Stimulated activated CD4-positive, alpha-beta T cell treated with anti-CD3 and anti-CD28 coated beads, Interleukin-4, amount 100 ng/mL, for 1 hour (primary cell): ENCODE measurements around the gene SERPINB2.

Experiments used
- DNase-seq: peaks from one replicate; pipeline ENCODE4 v3.0.0-alpha.2; 2020

Gene SERPINB2, protein sequence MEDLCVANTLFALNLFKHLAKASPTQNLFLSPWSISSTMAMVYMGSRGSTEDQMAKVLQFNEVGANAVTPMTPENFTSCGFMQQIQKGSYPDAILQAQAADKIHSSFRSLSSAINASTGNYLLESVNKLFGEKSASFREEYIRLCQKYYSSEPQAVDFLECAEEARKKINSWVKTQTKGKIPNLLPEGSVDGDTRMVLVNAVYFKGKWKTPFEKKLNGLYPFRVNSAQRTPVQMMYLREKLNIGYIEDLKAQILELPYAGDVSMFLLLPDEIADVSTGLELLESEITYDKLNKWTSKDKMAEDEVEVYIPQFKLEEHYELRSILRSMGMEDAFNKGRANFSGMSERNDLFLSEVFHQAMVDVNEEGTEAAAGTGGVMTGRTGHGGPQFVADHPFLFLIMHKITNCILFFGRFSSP

DNA sequence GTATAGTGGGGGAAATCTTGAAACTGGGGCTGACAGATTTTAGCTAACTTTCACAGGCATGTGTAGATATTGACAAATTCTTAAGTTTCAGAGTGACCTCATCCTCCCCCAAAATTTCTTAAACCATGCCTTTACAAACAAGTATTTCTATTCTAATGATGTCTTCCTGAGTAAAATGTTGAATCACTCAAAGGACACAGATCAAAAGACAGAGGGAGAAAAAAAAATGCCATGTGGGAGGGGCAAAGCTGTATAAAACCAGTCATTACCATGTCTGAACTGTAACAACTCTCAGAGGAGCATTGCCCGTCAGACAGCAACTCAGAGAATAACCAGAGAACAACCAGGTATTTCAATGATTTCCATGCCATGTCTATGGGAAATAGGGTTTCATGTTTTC lies at the start of gene SERPINB2:
SERPINB2 (plus strand) TSS at position 282 of the 400 bp plus-strand sequence. CDS start 3,740 bp downstream, outside the sequence.
- DNase-seq: no peak

DNA sequence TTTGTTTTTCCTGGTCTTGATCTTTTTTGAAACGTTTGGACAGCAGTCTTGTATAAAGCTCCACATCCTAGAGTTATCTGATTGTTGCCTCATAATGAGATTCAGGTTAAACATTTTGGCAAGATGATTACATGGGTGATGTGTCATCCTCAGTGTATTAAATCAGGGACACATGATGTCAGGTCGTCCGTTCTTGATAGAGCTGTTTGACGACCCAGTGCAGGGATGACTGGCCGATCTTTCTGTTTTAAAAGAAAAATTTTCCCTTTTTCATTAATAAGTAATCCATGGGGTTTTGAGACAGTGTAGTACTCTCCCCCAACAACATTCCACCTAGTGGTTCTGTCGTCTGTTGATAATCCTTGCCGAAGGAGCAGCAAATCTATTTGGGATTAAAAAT lies 44.5 kb upstream of the SERPINB2 start:
- no peak for DNase-seq

DNA sequence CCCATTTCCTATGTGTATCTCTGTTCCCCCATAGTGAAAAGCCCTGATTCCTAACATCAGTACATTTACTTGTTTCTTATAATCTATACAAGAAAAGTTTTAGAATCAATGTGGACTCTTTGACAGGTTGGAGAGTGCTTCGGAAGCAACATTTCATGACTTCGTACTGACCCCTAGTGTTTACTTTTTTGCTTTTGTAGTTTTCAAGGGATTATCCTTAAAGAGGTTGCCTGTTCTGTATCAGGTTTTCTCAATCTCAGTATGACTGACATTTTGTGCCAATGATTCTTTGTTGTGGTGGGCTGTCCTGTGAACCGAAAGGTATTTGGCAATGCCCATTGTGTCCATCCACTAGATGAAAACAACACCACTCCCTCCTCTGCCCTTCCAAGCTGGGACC lies 43.3 kb upstream of the SERPINB2 start:
- no peak for DNase-seq

DNA sequence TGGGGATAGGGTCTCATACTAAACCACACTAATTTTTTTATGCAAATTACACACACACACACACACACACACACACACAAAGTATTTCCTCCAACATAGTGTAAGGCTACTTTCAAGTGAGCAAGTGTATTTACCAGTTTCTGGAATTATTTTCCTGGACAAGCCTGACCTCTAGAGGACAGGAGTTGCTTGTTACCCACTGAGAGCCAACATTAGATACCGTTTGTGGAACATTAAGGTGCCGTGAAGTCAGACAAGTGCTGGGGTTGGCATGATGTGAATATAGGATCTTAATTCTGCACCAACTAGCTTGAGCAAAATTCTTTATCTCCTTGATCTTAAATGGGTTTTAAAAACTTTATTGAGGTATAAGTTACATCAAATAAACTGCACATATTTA lies 39.3 kb upstream of the SERPINB2 start:
- no peak for DNase-seq

DNA sequence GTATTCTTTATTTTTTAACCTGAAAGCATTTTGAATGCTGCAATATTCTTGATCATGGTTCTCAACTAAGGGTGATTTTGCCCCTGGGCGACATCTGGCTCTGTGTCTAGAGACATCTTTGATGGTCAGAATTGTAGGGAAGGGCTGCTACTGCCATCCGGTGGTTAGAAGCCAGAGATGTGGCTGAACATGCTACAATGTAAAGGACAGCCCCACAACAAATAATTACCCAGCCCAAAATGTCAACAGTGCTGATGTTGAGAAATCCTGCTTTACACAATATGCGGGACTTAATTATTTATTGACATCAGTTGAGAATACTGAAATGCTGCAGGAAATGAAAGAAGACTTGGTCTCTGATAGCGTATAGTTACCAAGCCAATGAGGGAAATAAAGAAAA lies 37.5 kb upstream of the SERPINB2 start:
- DNase-seq: no peak

DNA sequence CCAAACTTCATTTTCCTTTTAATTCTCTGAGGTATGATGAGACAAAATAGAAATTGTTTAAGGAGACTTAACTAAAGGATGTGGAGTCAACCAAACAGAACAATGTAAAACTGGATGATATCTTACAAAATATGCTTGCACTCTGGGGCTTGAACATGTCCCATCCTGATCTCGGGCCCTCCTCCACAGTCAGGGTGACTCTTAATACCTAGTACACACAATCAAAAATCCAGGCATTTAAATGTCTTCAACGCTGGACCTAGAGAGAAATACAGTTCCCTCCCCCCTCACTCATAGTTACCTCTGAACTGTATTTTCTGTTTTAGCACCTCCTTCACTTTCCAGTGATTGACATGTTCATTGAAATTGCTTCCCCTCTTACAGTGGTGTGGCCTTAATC lies 36.9 kb upstream of the SERPINB2 start:
- no peak for DNase-seq

DNA sequence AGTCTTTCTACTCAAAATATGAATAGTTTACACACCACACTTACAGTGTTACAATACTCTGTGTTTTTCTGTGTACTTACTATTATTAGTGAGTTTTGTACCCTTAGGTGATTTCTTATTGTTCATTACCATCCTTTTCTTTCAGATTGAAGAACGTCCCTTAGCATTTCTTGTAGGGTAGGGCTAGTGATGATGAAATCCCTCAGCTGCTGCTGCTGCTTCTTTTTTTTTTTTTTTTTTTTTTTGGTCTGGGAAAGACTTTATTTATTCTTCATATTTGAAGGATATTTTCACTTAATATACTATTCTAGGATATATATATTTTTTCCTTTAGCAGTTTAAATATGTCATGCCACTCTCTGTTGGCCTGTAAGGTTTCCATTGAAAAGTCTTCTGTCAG lies 29.0 kb upstream of the SERPINB2 start:
- DNase-seq: no peak

DNA sequence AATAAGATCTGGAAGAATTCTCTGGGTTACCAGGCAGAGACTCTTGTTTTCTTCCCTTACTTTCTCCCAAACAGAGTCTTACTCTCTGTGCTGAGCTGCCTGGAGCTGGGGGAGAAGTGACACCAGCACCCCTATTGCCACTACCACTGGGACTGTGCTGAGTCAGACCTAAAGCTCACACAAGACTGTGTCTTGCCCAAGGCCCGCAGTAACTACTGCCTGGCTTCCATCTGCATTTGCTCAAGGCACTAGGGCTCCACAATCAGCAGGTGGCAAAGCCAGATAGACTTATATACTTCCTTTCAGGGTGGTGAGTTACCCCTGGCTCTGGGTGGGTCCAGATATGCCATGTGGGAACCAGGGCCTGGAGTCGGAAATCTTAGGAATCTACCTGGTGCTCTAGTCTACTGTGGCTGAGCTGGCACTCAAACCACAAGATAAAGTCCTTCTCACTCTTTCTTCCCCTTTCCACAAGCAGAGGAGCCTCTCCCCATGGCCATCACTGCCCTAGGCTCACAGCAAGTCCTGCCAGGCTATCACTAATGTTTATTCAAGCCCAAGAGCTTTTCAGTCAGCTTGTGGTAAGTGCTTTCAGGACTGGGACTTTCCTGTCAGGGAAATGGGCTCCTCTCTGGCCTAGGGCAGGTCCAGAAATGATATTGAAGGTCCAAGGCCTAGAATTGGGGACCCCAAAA lies 27.6 kb upstream of the SERPINB2 start:
- DNase-seq: no peak

DNA sequence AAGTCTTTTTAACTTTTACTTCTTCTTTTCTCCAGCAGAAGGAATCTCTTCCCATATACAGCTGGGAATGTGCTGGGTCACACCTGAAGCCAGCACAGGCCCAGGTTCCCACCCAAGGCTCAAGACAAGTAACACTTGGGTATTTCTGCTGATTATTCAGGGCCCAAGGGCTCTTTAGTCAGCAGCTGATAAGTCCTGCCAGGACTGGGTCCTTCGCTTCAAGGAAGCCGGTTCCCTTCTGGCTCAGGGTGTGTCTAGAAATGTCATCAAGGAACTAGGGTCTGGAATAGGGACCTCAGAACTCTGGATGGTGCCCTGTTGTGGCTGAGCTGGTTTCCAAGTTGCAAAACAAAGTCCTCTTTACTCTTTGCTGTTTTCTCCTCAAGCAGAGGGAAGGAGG lies 27.0 kb upstream of the SERPINB2 start:
- no peak for DNase-seq

DNA sequence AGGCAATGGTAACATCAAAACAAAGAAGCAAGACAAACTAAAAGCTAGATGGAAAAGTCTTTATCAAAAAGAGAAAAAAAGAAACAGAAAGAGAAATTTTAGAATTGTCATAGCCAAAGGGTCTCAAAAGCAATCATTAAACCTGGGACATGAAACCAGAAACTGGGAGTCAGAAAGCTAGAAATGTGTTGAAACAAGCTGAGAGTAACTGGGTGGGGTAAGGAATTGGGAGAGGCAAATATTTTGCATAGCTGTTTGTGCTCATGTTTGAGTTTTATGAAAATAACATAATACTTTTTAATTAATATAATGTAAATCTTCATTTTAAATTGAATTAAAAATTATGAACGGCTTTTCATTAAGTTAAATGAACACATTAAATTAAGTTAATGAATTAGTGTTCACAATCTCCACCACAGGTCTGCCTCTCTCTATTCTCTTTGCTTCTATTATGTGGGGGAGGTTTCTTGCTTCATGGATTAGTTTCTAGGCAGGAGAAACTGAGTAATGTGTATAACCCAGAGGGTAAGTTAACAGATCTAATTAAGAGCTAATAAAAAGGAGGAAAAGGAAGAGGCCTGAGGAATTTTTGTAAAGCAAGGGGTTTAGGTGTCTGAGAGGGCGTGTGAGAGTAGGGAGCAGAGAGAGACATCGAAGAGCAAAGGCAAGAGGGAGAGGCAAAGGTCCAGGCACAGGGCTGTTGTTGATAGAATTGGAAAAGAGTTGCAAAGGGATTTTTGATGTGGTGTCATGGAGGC lies 20.0 kb upstream of the SERPINB2 start:
- DNase-seq: no peak

DNA sequence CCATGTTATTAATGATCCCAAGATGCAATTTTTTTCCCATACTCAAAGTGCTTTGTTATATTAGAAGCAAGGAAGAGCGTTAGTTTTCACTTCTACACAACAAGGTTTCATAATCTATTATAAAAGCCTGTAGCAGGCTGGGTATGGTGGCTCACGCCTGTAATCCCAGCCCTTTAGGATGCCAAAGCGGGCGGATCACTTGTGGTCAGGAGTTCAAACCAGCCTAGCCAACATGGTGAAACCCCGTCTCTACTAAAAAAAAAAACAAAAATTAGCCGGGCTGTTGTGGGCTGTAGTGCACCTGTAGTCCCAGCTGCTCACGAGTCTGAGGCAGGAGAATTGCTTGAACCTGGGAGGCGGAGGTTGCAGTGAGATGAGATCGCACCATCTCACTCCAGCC lies 19.0 kb upstream of the SERPINB2 start:
- no peak for DNase-seq

DNA sequence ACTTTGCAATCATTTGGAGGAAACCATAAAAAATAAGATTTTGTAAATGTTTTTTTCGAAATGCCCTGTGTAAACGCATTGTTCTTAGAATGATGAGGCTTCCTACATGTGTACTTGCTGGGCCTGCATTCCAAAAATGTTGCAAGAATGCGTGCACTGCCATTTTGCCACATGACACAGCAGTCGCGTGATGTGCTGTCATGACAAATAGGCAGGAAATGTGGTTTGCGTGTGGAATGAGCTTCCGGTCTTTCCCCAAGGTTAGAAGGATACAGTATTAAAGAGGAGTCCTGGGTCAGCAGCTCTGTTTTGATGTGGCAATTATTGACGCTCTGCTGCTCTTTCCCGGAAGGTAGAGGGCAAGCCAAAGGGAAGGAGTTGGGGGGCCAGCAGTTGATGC lies 18.1 kb upstream of the SERPINB2 start:
- DNase-seq: no peak

DNA sequence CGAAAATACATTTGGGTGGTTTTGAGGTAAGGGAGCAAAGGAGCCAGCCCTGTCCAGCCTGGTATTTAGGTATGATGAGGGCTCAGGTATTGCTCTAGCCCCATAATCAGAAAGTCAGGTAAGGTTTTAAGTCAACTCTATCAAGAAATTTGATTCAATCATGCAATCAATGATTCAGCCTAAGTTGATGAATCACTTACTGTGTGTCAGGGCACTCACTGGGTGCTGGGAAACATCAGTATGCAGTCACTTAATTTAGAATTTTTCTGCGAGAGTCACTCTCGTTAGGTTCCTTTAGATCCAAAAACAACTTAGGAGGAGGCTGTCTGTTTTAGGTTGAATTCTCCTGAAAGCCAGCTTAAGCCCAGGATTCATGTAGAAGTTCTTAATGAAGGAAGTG lies 17.7 kb upstream of the SERPINB2 start:
- no peak for DNase-seq

DNA sequence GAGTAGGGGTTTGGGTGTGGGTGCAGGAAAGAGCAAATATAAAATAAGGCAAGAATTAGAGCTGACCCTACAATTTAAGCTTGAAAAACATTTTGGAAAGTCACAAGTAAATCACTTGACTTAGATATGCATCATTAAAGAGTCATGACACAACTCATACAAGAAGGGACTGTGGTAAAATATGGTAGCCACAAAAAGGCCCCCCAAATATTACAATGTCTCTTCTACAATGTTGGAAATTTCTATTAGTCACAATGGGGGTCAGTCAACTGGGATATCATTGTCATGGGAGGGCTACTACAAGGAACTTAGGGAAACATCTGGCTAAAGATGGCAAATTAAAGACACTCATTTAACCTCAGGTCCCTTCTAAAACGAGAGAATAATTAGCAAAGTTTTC lies 15.7 kb upstream of the SERPINB2 start:
- no peak for DNase-seq

DNA sequence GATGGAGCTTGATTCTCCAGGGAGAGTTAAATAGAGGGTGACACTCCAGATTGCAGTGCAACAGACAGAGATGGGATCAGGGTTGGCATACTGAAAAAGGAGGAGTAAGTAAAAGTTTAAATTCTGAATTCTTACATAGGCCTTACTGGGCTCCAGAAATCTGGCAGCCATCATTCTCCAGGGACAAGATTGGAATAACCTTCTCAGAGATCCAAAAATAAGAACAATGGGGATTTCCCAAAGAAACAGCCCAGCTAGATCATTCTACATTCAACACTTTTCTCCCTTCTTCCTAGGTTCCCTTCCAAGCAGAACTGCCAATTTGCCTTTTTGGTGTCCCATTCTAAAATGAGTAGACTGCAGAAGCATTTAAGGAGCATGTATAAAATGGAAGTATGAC lies 14.9 kb upstream of the SERPINB2 start:
- DNase-seq: no peak

DNA sequence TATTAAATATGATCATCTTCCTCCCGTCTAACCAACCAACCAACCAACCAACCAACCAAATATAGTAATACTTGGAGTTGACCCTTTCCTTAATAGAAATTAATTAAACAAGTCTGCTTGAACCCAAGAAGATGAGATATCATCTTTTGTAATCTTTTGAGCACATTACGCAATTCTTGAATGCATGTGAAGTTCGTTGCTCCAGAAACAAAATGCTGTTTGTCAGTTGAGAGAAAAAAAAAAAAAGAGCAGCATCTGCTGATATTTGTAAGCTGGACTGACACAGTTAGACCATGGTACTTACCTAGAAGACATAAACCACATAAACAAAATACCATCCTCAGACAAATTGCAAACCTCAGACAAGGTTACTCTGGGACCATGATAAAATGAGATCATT lies 9.2 kb upstream of the SERPINB2 start:
- no peak for DNase-seq

DNA sequence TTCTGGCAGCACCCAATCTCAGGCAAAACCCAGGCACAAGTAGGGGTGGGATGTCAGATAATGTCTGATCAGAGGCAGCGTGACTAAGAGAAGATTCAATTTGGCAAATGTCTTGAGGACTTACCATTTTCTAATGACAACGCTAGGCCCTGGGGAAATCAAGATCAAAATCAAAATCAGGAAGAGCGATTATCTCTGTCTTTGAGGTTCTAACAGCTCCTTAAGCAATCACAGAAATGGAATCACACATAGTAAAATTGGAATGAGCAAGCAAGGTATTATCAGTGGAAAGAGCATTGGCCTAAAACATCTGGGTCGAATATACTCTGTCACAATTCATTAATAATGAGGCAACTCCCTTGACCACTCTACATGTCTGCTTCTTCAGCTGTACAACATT lies 8.6 kb upstream of the SERPINB2 start:
- DNase-seq: no peak

DNA sequence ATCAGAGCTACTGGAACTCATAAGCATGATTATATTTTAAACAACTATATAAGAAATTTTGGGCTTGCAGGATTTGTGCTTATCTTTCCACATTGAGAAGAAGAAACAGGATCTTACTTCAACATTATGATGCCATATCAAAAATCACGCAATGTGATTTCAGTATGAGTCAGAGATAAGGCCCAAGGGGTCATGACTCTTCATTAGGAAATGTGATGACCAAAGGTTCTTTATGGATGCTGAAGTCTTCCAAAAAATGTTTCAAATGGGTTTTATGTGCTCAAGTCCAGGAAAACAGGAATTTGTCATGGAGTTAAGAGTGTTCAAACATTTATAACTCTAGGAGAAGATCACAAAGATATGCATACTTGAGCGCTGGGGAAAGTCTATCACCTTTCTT lies 7.8 kb upstream of the SERPINB2 start:
- no peak for DNase-seq

DNA sequence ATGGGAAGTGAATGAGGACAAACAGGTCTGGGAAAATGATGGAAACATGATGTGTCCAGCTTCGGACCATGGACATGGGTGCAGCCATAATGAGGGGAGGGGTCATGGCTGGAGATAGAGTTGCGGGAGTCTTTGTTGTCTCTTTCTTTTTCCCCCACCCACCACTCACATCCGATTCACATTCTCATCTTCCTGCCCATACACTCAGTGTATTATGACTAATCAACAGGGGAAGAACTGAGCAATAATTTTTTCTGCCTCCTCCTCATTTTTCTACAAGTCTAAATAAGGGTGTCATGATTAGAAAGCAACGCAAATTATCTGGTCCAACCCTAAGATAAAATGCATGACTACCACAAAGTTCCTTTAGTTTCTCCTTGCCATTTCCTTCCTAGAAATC lies 5.7 kb upstream of the SERPINB2 start:
- no peak for DNase-seq

DNA sequence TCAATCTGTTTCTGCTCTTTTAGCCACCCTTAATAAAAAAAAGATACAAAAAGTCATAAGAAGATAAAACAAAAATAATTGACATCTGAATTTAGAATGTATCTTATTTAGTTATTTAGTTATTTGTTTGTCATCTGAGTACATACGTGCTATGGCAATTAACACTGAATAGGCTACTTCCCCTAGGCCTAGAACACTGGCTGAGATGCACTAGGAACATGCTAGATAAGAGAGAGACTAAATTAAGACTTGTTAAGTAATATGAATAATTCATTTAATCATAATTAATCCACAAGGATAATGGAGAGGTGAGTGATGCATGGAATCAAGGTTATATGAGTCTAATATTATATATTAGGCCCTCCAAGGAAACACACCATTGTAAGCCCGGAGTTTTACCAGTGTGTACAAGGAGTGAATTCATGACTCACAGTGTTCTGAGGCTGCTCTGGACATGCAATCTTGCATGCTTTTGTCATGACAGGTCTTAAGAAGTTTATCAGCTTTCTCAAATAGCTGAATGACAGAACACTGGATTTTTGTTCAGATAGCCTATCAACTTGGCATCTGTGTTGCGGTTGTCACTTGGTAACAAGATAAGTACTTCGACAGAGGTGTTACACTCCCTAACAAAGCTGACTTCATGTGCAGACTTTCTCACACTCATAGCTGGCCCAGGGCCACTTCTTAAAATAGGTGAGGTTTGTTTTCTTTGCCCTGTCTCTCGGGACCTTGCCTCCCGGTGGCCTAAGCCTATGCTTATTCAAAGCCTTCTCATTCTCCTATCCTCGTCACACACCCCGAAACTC lies 5.0 kb upstream of the SERPINB2 start:
- no peak for DNase-seq

DNA sequence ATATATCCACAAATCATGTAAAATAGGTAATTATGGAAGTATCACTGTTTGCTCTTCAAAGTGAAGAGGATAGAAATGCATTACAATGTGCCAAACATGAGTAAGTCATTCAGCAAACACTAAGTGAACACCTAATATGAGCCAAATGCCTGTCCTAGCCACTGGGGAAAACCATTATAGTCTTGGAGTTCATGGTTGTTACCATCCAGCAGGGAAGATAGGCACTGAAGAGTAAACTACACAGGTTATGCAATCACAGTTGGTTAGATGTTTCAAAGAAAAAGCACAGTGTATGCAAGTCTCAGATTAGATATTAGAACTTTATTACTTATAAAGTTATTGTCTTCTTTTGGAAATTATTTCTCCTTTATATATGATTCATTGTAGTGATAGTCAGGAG lies 3.9 kb upstream of the SERPINB2 start:
- no peak for DNase-seq

DNA sequence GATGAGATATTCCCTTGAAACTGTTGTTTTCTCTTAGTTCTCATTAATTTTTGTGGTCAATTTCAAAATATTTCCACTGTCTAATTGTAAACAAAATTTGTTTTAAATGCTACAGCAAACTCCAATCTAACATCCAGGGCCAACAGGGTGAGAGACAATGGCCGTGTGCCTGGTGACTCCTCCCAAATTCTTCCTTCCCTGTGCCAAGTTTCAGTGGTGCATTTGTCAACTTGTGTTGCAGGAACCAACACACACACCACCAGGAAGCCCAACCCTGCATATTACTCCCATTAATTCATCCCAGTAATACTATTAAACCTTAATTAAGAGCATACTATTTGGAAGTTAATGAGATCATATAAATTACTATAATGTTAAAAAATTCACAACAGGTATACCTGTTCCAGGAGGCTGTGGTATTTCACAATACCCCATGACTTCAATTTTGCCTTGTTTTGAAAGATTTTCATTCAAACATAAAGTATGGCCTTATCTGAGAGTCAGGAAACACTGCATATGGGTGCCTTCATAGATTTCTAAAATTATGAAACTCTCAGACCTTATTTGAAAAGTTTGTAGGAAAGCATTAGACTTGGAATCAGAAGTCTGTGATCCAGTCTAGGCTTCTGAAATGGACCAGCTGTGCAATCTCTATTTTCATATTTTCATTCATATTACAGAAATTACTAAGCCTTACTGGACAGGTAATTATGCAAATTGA lies 1.1 kb downstream of the SERPINB2 start:
- DNase-seq: no peak
